Activated CD4-positive, alpha-beta T cell treated with anti-CD3 and anti-CD28 coated beads for 1 hour (primary cell): ENCODE measurements around the gene ASAP3.

Experiments used
- DNase-seq: peaks from one replicate; pipeline ENCODE4 v3.0.0-alpha.2; 2020

ASAP3 gene

DNA sequence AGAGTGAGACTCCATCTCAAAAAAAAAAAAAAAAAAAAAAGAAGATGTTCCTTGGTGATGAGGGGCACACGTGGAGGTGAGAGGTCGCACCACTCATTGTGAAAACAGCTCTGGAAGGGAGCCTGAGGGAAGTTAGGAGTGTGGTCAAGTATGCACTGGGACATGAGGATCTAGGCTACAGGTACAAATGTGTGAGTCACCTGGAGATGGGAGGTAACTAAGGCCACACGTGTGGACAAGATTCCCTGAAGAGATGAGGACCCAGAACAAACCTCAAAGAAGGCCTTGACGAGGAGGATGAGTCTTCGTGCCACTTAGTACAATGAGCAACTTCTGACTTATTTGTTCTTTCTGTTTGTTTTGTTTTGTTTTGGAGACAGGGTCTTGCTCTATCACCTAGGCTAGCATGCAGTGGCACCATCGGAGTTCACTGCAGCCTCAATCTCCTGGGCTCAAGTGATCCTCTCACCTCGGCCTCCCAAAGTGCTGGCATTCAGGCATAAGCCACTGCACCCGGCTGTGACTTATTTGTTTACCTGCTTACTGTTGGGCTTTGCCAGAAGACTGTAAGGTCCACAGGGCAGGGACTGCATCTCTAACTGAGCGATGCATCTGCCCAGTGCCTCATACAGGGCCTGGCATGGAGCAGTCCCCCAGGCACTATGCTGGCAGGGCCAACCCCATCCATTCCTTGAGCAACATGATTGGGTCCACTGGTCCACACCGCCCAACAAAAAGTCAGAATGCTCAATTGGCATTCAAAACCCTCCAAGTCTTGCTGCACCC is 6.4 kb downstream of the ASAP3 start:
- DNase-seq, result no peak

DNA sequence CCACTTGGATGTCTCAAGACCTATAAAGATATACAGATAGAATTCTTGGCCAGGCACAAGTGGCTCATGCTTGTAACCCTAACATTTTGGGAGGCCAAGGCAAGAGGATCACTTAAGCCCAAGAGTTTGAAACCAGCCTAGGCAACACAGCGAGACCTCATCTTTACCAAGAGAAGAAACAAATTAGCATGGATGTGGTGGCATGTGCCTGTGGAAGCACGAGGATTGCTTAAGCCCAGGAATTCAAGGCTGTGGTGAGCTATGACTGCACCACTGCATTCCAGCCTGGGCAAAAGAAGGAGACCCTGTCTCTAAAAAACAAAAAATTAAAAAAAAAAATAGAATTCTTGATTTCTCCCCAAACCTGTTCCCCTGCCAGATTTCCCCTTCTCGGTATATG is 8.3 kb downstream of the ASAP3 start:
- DNase-seq, result no peak

DNA sequence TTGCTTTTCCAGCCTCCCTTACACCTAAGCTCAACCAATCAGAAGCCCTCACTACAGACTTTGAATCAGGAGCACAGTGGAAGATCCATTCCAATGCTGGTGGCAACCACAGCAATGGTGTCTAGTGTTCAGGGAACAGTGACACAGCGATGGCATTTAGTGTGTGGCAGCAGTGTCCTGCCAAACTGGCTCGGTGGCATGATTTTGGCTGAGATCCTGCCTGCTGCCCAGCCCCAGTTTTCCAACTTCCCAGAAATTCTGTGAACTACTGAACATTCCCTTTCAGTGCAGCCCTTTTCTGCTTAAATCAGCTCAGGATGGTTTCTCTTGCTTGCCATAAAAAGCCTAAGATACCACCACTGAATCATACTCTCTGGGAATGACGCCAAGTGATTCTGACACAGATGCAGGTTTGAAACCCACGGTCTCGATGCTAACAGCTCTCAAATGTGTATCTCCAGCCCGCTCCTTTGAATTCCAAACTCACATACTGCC is 8.8 kb downstream of the ASAP3 start:
- DNase-seq, result no peak

DNA sequence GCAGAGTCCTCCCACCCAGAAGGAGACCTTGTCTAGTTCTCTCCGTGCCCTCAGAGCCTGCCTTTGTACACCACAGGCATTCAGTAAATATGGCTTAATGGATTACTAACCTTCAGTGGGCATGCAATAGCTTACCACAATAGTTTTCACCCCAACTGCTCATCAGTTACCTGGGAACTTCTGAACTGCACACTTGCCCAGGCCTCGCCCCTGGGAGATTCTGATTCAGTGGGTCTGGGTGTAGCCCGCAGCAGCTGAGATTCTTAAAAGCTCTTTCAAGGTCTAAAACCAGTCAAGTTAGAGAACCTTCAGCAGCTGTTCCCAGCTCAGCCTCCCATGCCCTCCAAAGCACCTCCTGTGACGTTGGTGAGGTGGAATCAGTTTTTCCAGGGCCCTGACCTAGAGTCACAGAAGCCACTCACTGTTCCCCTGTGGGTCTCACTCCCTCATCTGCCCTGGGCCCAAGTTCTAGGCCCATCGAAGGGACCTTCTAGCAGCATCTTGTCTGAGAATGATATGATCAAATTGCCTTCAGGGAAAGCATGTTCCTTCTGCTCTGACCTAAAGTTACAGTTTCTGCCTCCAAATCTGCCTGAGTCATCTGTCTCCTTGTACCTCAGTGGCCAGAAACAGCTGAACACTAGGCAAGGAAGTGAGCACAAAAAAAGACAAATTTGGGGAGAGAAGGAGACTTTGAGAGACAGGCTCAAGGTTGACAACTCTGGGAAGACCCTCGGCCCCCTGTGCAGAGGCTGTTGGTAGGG is 10.8 kb downstream of the ASAP3 start:
- DNase-seq, result no peak

DNA sequence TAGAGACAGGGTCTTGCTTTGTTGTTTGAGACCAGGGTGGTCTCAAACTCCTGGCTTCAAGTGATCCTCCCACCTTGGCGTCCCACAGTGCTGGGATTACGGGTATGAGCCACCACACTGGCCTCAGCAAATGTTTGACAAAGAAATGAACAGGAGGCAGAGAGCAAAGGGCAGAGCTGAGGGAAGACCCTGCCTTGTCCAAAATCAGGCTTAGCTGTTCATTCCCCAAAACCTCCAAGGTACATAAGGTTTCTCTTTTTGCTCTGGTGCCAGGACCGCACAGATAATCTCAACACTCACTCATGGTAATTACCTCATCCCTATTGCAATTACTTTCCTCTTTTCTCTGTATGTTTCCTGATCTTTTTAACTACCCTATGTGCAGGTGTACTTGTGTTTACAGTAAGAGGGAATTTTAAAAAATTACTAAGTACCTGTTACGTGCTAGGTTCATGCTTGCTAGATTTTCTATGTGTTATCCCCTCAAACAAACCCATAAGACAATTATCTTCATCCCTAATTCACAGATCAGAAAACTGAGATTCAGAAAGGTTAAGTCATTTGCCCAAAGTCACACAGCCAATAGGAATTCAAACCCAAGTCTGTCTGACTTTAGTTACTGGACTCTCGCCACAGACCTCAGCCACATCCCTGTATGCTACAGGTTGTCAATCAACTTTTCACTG is 11.5 kb downstream of the ASAP3 start:
- no peak for DNase-seq

DNA sequence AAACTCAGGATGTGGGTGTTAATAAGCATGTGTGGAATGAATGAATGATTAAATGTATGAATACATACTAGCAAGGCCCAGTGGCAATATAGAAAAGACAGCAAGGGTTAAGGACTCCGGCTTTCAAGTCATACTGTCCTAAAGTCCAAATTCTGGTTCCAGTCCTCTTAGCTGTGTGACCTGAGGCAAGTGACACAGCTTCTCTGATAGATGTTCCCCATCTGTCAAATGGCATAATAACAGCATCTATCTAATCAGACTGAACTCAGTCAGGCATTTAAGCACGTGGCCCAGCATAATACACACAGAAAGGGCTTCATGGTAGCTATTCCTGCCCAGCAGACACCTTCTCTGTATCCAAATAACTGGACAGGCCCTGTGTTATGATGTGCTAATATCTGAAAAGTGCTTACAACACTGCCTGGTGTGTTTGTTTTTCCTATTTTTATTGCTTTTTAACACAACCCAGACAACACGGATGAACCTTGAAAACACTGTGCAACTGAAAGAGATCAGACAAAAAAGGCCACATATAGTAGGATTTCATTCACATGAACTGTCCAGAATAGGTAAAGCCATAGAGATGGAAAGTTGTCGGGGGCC is 12.4 kb downstream of the ASAP3 start:
- no peak for DNase-seq

DNA sequence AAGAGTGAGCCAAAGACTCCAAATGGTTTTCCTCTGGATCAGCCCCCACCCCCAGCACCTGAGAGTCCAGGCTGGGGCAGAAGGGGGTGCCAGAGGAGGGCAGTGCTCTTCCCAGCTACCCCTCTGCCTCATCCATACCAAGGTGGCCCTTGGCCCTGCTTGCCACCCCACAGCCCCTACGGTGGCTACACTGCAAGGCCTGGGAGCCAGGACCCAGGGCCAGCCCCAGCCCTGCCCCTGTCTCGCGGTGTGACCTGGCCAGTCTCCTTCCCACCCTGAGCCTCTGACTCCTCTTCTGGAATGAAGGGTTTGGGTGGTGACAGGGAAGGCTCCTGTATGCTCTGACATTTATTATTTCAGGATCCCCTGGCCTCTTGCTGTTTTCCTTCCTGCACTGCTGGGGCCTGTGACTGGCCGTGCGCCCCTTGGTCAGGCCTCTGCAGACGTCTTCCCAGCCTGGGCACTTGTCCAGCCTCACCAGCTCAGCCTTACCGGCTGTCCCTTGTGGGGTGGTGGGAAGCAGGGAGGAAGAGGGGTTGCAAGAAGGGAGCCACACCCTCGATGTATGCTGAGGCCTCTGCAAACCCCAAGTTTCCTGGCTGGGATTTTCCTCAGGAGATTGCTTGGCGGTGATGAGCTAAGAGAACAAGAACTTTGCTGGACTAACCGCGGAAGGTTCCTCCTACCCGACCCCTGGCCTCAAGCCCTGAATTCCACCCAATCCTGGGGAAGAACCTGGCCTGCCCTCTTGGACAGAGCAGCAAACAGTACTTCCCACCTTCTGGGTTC is 13.5 kb downstream of the ASAP3 start:
- DNase-seq, result no peak

DNA sequence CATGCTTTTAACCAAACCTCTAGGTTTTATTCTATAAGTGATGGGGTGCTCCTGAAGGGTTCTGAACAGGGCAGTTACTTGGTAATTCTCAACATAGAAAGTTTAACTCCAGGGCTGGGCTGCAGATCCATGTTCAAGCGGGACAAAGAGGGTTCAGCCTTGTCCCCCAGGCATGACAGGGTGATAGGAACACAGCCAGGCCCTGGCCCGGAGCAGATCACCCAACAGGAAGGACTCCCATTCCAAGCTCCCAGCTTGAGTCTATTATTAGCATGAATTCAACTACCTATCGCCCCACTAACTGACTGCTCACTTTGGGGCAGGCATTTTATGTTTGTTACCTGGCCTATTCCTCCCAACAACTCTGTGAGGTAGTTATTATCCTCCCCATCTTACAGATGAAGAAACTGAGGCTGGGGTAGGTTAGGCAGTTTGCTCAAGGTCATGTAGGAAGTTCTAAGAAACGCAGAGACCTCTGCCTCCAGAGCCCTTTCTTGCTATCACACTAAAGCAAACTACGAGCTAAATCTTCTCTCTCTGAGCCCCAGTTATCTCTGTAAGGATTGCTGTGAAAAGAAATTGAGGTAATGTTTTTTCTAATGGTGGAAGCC is 14.5 kb downstream of the ASAP3 start:
- no peak for DNase-seq

DNA sequence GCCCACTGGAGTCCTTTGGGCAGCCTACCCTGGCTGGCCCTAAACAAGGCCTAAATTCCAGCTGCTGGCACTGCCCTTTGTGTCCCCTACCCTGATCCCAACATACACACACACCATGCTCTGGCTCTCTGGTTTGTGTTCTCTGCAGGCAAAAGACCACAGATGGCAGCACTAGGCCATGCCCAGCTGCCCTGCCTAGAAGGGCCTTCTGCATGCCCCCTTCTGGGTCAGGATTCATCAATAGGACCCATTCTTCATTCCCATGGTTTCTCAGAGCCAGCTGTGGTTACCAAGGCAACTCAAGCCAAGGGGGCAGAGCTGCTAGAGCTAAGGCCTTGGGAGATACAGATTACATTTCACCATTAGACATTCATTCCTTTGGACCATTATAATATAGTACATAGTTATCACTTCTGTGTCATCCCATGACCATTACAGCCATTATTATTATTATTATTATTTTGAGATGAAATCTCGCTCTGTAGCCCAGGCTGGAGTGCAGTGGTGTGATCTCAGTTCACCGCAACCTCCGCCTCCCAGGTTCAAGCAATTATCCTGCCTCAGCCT is 17.5 kb downstream of the ASAP3 start:
- DNase-seq, result no peak

DNA sequence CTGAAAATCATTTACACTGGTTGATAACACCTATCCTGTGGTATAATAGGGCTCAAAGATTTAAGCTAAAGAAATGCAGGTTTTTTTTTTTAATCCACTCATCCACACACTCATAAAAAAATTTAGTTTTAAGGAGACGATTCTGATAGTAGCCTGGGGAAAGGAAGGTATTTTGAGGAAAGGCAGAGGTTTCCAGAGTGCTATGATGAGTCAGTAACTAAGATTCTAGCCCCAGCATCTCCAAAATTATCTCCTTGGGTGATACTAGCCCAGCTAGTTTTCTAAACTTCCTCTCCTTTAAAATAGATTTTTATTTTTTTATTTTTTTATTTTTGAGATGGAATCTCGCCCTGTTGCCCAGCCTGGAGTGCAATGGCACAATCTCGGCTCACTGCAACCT is 20.7 kb downstream of the ASAP3 start:
- DNase-seq, result no peak

DNA sequence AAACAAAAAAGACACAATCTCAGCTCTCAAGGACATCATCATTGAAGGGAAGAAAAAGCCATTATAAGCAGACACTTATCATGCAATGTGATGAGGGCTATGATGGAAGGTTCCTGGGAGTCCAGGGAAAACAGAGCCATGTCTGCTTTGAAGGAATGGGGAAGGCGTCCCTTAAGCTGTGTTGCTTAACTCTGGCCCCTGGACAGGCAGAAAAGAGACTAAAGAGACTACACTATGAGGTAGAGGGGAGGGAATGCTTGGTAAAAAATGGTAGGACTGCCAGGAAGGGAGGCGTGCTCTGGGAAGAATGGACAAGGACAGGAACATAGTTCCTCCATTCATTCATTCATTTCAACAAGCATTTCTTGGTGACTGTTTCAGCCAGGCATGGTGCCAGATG is 21.2 kb downstream of the ASAP3 start:
- DNase-seq, result no peak

DNA sequence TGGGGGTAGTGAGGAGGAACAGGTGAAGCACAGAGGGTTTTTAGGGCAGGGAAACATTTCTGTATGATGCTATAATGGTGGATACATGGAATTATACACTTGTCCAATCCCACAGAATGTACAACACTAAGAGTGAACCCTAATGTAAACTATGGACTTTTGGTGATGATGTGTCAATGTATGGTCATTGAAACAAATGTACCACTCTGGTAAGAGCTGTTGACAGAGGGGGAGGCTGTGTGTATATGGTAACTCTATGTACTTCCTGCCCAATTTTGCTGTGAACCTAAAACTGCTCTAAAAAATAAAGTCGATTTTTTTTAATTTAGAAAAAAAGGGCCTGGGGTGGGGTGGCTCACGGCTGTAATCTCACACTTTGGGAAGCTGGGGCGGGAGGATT is 22.9 kb downstream of the ASAP3 start:
- DNase-seq, result no peak

DNA sequence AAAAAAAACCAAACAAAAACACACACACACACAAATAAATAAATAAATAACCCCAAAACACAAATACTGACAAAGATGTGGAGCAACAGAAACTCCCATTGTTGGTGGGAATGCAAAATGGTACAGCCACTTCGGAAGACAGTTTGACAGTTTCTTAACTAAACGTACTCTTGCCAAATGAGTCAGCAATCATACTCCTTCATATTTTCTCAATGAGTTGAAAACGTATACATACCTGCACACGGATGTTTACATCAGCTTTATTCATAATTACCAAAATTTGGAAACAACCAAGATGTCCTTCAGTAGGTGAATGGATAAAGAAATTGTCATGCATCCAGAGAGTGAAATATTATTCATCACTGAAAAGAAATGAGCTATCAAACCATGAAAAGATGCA is 23.5 kb downstream of the ASAP3 start:
- DNase-seq, result no peak

DNA sequence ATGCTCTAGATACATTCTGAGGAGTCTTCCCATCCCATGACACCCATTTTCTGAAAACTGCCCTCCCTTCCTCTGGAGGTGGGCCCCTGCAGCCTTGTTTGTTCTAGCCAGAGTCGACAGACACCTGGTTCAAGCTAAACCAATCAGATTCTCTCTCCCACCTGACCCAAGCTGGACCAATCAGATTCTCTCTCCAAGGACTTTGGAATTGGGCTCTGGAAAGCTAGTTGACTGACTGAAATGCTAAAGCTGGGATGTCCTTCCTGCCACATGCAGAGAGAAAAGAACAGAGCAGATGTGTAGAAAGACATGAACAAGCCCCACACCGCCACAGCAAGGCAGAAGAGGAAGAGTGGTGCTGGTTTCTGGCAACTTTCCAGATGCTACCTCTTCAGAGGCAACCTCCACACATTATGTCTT is 24.6 kb downstream of the ASAP3 start:
- no peak for DNase-seq

DNA sequence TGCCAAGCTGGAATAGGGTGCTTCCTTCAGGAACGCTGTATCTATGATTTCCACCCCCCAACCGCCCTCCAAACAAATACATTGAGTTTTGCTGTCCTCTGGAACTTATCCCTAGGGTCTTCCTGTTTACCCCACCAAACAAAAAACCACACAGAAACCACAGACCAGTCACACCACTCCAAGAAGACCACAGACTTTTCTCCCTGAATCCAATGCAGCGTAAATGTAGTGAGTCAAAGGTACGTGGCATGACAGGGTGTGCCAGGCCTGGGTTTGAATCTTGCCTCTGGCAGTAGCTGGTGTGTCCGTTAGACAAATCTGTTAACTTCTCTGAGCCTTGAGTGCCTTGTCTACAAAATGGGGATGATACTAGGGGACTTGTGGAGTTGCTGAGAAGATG is 27.8 kb downstream of the ASAP3 start:
- no peak for DNase-seq

DNA sequence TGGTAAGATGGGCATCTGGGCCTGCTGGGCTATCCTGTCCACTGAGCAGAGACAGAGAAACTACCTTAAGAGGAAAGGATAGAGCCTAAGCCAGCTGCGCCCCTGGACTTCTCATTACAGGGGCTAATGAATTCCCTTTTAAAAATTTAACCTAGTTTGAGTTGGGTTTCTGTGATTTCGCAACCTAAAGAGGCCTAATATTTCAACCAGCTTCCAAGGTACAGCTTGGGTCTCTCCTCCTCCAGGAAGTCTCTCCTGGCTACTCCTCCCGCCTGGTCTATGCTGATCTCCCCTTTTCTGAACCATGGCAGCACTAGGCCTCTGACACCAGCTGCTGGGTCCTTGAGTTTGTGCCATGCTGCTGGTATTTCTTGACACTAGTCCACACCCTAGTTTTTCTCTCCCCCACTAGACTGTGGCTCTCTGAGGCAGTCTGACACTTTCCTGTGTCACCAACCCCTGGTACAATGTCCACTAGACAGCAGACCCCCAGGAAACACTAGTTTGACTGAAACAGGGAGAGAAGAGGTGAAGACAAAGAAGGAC is 30.5 kb downstream of the ASAP3 start:
- no peak for DNase-seq

DNA sequence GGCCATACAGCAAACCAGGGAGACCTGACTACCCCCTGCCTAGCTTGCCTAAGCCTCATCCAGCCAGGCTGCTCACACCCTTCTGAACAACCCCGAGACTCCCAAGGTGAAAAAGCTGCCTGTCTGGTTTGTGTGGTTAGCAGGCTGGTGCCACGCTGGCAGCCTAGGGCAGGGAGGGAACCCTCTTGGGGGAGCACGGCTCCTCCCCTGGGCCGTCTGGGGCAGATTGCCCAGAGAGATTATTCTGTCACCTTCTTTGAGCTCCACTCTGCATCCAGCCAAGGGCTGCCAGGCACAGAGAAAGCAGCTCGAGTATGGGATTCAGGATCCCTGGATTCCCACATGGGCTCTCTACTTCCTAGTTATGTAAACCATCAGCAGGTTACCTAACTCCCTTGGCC is 32.0 kb downstream of the ASAP3 start:
- DNase-seq, result peak; percentile 12

DNA sequence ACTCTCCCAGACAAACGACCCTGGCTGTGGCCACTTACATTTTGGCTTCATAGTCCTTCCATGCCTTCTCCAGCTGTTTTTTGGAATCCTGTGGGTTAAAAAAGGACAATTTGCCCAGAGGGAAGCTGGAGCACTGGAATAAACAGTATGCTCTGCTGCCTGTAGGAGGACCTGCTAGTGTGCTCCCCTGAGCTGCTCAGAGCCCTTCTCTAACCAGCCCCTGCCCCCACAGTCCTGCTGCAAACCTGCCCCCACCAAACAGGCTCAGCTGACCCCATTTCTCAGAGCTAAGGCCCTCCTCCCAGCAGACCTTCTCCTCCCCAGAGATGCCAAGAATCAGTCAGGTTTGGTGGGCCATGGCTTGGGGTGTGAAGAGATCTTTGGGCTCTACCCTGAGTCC is 32.5 kb downstream of the ASAP3 start:
- no peak for DNase-seq

DNA sequence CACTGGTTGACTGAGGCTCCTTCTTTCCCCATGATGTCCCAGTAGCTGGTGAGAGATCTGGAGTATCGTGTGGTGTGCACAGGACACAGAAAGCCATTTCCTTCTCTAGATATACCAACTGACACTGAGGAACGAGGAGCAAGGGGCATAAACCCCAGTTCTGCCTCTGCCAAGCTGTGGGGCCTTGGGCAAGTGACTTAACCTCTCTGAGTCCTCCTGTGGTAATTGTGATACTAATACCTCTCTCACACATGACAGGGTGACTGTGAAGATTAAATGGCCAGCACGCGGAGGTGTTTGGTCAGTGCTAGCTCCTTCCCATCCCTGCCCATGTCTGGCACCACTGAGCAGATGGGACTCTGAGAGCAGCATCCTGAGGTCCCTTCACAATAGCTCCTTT is 33.1 kb downstream of the ASAP3 start:
- no peak for DNase-seq

DNA sequence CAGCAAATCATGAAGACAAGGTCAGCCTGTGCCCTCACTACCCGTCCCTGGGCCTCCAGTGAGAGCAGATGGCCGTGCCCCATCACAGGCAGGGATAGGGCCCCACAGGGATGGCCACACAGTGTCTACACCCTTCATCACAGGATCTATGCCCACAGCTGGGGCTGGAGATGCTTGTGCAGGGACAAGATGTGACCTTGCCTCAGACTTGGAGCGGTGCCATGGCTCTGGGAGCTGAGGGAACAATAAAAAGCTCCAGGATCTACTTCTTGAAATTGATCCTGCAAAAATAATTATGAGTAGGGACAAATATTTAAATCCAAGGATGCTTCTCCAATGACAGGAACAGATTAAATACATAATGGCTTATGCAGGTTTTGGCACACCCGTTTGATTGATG is 34.0 kb downstream of the ASAP3 start:
- no peak for DNase-seq

DNA sequence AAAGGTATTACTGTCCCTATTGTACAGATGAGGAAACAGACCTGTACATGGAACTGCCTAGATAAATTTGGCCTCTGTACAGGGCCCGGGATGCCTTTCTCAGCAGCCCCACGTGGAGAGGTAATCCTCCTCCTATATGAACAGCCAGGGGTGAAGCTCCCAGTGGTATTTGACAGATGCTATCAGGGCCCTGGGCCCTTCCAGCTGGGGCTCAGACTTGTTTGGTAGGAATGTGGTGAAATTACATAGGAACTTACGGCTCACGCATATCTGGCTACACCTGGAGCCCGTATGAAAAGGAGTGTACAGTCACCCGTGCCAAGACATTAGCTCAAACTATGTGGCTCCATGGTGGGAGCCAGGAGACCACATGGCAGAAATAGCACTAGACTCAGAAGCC is 34.7 kb downstream of the ASAP3 start:
- no peak for DNase-seq
